SU-DHL-6 (cell line): ENCODE results near the gene ARHGAP6.

ENCODE experiments used
- H2AFZ ChIP-seq: fragments of 200-600 bp; sonication (generic); 2 replicates; pipeline ENCODE4 v1.6.1; 2014; ENCODE audit warnings: low read depth, mild to moderate bottlenecking, moderate library complexity, mixed read lengths, antibody characterized with exemption, low read length; ENCODE audit not compliant: severe bottlenecking
- H3F3A ChIP-seq: fragments of 200-600 bp; shearing (Covaris generic); 2 replicates; pipeline ENCODE4 v1.6.0; 2016; ENCODE audit warnings: antibody characterized with exemption, mild to moderate bottlenecking; ENCODE audit not compliant: insufficient read depth
- H3K27ac ChIP-seq: fragments of 200-600 bp; sonication (generic); 2 replicates; pipeline ENCODE4 v1.5.1; 2016; ENCODE audit warnings: low read depth, mild to moderate bottlenecking, low read length, moderate library complexity, mixed read lengths
- H3K27me3 ChIP-seq: fragments of 200-600 bp; sonication (generic), shearing (Covaris generic); 2 replicates; pipeline ENCODE4 v1.6.0; 2014; ENCODE audit warnings: mild to moderate bottlenecking, low read length
- H3K36me3 ChIP-seq: fragments of 200-600 bp; sonication (generic); 2 replicates; pipeline ENCODE4 v1.6.1; 2014; ENCODE audit warnings: mild to moderate bottlenecking, low read length, mixed read lengths
- H3K4me2 ChIP-seq: fragments of 300-600, 200-600 bp; shearing (Covaris generic), sonication (generic); 2 replicates; pipeline ENCODE4 v1.6.0; 2014; ENCODE audit warnings: low read length, low read depth, mild to moderate bottlenecking; ENCODE audit not compliant: poor library complexity, severe bottlenecking
- H3K4me3 ChIP-seq: fragments of 200-600 bp; sonication (generic); 2 replicates; pipeline ENCODE4 v1.5.1; 2014; ENCODE audit warnings: antibody characterized with exemption, low read length, mild to moderate bottlenecking, mixed read lengths; ENCODE audit not compliant: insufficient read depth, poor library complexity, severe bottlenecking
- H3K79me2 ChIP-seq: fragments of 200-600 bp; sonication (generic); 2 replicates; pipeline ENCODE4 v1.6.1; 2014; ENCODE audit warnings: mild to moderate bottlenecking, low read length, moderate library complexity; ENCODE audit not compliant: insufficient read depth
- H3K9ac ChIP-seq: fragments of 200-600 bp; sonication (generic); 2 replicates; pipeline ENCODE4 v1.7.0; 2014; ENCODE audit warnings: mild to moderate bottlenecking, low read length
- H3K9me2 ChIP-seq: fragments of 200-600 bp; sonication (generic); replicated peaks from 2 replicates; pipeline ENCODE4 v1.6.1; 2014; ENCODE audit warnings: low read length; ENCODE audit not compliant: insufficient read depth
- H3K9me3 ChIP-seq: fragments of 200-600 bp; sonication (generic); 2 replicates; pipeline ENCODE4 v1.6.1; 2014; ENCODE audit warnings: low read length, mixed read lengths; ENCODE audit not compliant: insufficient read depth
- H4K20me1 ChIP-seq: fragments of 200-600 bp; sonication (generic); 2 replicates; pipeline ENCODE4 v1.6.1; 2014; ENCODE audit warnings: low read depth, mild to moderate bottlenecking, antibody characterized with exemption, low read length, moderate library complexity, mixed read lengths
- EZH2phosphoT487 ChIP-seq: fragments of 200-600 bp; sonication (generic), shearing (Covaris generic); conservative IDR thresholded peaks from 2 replicates; pipeline ENCODE4 v1.6.1; 2018; ENCODE audit warnings: mild to moderate bottlenecking, antibody characterized with exemption, low read length, moderate library complexity, mixed read lengths
- TF ChIP-seq, protein P1 (sequence below): fragments of 200-600 bp; sonication (generic); IDR thresholded peaks from one replicate; pipeline ENCODE4 v1.5.1; 2017; ENCODE audit warnings: antibody characterized with exemption, mild to moderate bottlenecking, low read length, moderate library complexity; ENCODE audit not compliant: insufficient read depth, poor library complexity, severe bottlenecking

Gene ARHGAP6

DNA sequence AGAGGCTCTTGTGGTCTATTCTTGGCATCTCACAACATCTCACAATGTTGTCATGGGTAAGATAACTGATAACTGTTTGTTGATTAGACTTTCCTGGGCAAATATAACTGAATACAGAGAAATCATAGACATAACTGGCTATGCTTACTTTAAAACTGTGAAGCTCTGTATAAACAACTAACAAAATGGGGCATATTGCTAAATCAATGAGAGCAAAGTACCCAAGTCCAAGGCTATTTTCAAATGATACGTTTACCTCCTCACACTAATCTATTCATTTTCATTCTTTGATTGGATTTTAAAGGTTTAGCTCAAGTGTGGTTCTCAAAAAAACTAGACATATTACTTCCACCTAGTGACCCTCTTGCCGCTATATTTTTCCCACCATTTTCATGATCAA lies 333.9 kb downstream of the ARHGAP6 start:
- Histone ChIP-seq H3K27ac (no peak overlapping the region), H3K9me3 (no peaks in the 10 kb centered on the region), H3K4me3 (no peak overlapping the region), H3K9ac (no peak overlapping the region), H3K27me3 (no peaks in the 10 kb centered on the region), H3K36me3 (no peaks in the 10 kb centered on the region), H3F3A (no peaks in the 10 kb centered on the region), H4K20me1 (no peaks in the 10 kb centered on the region), H3K79me2 (no peaks in the 10 kb centered on the region), H3K9me2 (no peaks in the 10 kb centered on the region), H3K4me2 (no peak overlapping the region), H2AFZ (no peak overlapping the region)
- TF ChIP-seq EZH2phosphoT487: no peak
- TF ChIP-seq, protein P1, sequence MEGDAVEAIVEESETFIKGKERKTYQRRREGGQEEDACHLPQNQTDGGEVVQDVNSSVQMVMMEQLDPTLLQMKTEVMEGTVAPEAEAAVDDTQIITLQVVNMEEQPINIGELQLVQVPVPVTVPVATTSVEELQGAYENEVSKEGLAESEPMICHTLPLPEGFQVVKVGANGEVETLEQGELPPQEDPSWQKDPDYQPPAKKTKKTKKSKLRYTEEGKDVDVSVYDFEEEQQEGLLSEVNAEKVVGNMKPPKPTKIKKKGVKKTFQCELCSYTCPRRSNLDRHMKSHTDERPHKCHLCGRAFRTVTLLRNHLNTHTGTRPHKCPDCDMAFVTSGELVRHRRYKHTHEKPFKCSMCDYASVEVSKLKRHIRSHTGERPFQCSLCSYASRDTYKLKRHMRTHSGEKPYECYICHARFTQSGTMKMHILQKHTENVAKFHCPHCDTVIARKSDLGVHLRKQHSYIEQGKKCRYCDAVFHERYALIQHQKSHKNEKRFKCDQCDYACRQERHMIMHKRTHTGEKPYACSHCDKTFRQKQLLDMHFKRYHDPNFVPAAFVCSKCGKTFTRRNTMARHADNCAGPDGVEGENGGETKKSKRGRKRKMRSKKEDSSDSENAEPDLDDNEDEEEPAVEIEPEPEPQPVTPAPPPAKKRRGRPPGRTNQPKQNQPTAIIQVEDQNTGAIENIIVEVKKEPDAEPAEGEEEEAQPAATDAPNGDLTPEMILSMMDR: no peak

DNA sequence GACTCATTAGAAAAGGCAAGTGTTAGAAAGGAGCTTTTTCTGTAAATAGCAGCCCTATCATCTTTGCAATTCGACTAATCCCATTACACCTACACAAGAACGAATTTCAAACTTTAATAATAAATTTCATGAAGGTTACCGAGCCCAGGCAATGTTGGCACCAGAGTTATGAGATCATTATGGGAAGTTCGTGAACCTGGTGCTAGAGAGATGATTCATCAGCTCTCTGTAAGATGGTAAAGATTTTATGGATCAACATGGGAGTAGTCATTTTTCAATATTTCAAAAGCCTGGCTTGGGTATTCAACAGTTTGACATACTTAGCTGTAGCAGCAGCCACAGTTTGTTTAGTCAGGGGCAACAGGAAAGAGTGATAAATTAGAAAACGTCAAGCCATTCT lies 336.7 kb downstream of the ARHGAP6 start:
- H3K9me3 ChIP-seq: no peaks in the 10 kb centered on the region
- H3K27me3 ChIP-seq: no peaks in the 10 kb centered on the region
- TF ChIP-seq, protein P1: no peak
- TF ChIP-seq EZH2phosphoT487: no peak
- H3K36me3 ChIP-seq: no peaks in the 10 kb centered on the region
- H2AFZ ChIP-seq: no peak overlapping the region
- H3K27ac ChIP-seq: no peak overlapping the region
- H3K4me2 ChIP-seq: no peak overlapping the region
- no peak overlapping the region for H3K9ac ChIP-seq
- no peaks in the 10 kb centered on the region for H3K9me2 ChIP-seq
- no peaks in the 10 kb centered on the region for H3K79me2 ChIP-seq
- no peak overlapping the region for H3K4me3 ChIP-seq
- no peaks in the 10 kb centered on the region for H3F3A ChIP-seq
- H4K20me1 ChIP-seq: no peaks in the 10 kb centered on the region

DNA sequence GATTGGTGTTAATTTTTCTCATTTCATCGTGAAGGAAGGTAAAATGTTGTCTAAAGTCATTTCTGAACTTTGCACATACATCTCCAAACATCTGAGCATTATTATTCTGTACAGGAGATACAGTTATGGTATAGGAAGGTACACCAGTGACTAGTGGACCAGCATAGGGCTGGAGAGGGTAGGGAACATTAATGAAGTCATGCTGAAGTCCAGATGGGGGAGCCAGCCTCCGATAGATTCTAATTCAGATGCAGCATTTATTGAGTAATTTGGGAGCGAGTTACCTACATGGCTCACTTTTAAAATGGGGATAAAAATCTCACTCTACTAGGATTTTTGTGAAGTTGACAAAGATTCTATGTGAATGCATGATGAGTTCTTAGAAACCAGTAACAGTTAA lies 337.6 kb downstream of the ARHGAP6 start:
- Histone ChIP-seq H2AFZ (no peak overlapping the region), H4K20me1 (no peaks in the 10 kb centered on the region), H3K9me2 (no peaks in the 10 kb centered on the region), H3K27me3 (no peaks in the 10 kb centered on the region), H3F3A (no peaks in the 10 kb centered on the region), H3K4me2 (no peak overlapping the region), H3K4me3 (no peak overlapping the region), H3K9ac (no peak overlapping the region), H3K9me3 (no peaks in the 10 kb centered on the region), H3K36me3 (no peaks in the 10 kb centered on the region), H3K27ac (no peak overlapping the region), H3K79me2 (no peaks in the 10 kb centered on the region)
- no peak for TF ChIP-seq EZH2phosphoT487
- TF ChIP-seq, protein P1: no peak
